Tibial nerve (tissue), 4 donors: ENCODE data around the gene PARM1. TPM values are rescaled to one million over a fixed set of nuclear protein-coding genes. Genes with fewer than 3 reads are reported as not detected.

Source experiments
- DNase-seq, 2 donors: peaks; one replicate each; pipeline ENCODE4 v3.0.0-alpha.2; 2019; ENCODE audit warnings: low spot score in 2 of 2
- H3K27ac ChIP-seq, 4 donors: fragments of 200-600 bp; sonication (generic) in 3 of 4; one replicate each; pipeline ENCODE4 v1.5.1; 2017 to 2019; ENCODE audit warnings: mild to moderate bottlenecking in 1 of 4
- H3K27me3 ChIP-seq, 2 donors: fragments of 200-600 bp; sonication (generic) in 1 of 2; one replicate each; pipeline versions ENCODE4 v1.5.1 to v1.6.0; 2017 to 2019
- H3K36me3 ChIP-seq, 3 donors: fragments of 200-600 bp; sonication (generic); one replicate each; pipeline ENCODE4 v1.5.1; 2018 to 2019
- H3K4me1 ChIP-seq, 4 donors: fragments of 200-600 bp; sonication (generic) in 3 of 4; one replicate each; pipeline ENCODE4 v1.5.1; 2017 to 2019
- H3K4me3 ChIP-seq, 4 donors: fragments of 200-600 bp; sonication (generic) in 3 of 4; one replicate each; pipeline ENCODE4 v1.5.1; 2017 to 2019; ENCODE audit warnings: mild to moderate bottlenecking in 1 of 4, moderate library complexity in 1 of 4
- H3K9me3 ChIP-seq, 4 donors: fragments of 200-600 bp; sonication (generic) in 3 of 4; one replicate each; pipeline ENCODE4 v1.5.1; 2017 to 2019
- EP300 ChIP-seq, 2 donors: sonication (generic); formaldehyde crosslinking; IDR thresholded peaks; one replicate each; pipeline ENCODE4 v1.6.1; 2017; ENCODE audit warnings: antibody characterized with exemption in 2 of 2, mild to moderate bottlenecking in 1 of 2
- POLR2A ChIP-seq, 2 donors: fragments of 450-650 bp; IDR thresholded peaks; one replicate each; pipeline ENCODE4 v1.6.1; 2017; ENCODE audit warnings: antibody characterized with exemption in 2 of 2, mild to moderate bottlenecking in 2 of 2, moderate library complexity in 2 of 2
- WGBS, 2 donors: methylation state at CpG; one replicate each; pipeline ENCODE4 v1.1.5; 2018; 5-methylcytosine and 5-hydroxymethylcytosine counted together
- total RNA-seq, 4 donors: library from RNA; depleted of rRNA; stranded (reverse); fragments of >200 nt; gene quantifications; one replicate each; pipeline ENCODE4 v1.1.0, GENCODE V29; 2016
- TF ChIP-seq, protein P1 (sequence below), 5 experiments: fragments of 200-600 bp in 3 of 5; fragments of 450-650 bp in 2 of 5; sonication (generic) in 3 of 5; IDR thresholded peaks; one replicate each; pipeline ENCODE4 v1.5.1; 2016 to 2019; ENCODE audit warnings: antibody characterized with exemption in 5 of 5, mild to moderate bottlenecking in 3 of 5, moderate library complexity in 2 of 5

PARM1 gene
- total RNA-seq, 4 donors from 2014 or later, result 10.0 to 23.8 (median 20.9) TPM

DNA sequence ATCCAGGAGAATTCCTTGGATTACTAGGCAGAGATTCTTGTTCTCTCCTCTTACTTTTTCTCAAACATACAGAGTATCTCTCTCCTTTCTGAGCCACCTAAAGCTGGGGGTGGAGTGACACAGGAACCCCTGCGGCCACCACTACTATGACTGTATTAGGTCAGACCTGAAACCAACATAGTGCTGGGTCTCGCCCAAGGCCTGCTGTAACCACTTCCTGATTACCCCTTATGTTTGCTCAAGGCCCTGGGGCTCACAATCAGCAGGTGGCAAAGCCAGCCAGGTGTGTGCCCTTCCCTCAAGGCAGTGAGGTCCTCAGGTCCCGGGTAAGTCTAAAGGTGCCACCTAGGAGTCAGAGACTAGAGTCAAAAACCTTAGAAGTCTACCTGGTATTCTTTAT lies 166.4 kb downstream of the PARM1 start:
- Histone ChIP-seq H3K27ac (no peak overlapping the region), H3K36me3 (no peaks in the 10 kb centered on the region), H3K4me1 (no peaks in the 10 kb centered on the region), H3K27me3 (no peaks in the 10 kb centered on the region), H3K9me3 (peaks cover 0 to 21% (median 0%) of the 10 kb centered on the region in 4 donors), H3K4me3 (no peak overlapping the region)
- DNase-seq, result no peak
- WGBS, 2 donors, result 83 to 100% methylated on average over 3 of the region's 3 CpGs
- no peak for TF ChIP-seq EP300 (IDR thresholded peaks at IDR 0.05)
- TF ChIP-seq POLR2A (IDR thresholded peaks at IDR 0.05), result no peak
- TF ChIP-seq, protein P1, sequence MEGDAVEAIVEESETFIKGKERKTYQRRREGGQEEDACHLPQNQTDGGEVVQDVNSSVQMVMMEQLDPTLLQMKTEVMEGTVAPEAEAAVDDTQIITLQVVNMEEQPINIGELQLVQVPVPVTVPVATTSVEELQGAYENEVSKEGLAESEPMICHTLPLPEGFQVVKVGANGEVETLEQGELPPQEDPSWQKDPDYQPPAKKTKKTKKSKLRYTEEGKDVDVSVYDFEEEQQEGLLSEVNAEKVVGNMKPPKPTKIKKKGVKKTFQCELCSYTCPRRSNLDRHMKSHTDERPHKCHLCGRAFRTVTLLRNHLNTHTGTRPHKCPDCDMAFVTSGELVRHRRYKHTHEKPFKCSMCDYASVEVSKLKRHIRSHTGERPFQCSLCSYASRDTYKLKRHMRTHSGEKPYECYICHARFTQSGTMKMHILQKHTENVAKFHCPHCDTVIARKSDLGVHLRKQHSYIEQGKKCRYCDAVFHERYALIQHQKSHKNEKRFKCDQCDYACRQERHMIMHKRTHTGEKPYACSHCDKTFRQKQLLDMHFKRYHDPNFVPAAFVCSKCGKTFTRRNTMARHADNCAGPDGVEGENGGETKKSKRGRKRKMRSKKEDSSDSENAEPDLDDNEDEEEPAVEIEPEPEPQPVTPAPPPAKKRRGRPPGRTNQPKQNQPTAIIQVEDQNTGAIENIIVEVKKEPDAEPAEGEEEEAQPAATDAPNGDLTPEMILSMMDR (IDR thresholded peaks at IDR 0.05), result no peak

Other genes starting within 250 kb of the PARM1 start
- 1 to 10 TPM in 2 of 4 donors, under 1 TPM in 2; 0.30 to 1.7 (median 0.90) TPM for gene BTC, start 138.6 kb upstream of the PARM1 start, total RNA-seq